ENCODE measurements around the gene F2RL2.

GRCh38 chr5:76625087-76625815 lies 2.0 kb upstream of the F2RL2 start:
- TF ChIP-seq CTCF (IDR thresholded peaks at IDR 0.05) (no peak), POLR2A (IDR thresholded peaks at IDR 0.05) (no peak)
